Astrocyte of the cerebellum (primary cell): ENCODE results near the gene CFAP61.

Source experiments
- DNase-seq: peaks from one replicate; pipeline ENCODE4 v3.0.0-alpha.2; 2011; ENCODE audit warnings: low read depth
- H3K4me3 ChIP-seq: 2 replicates; pipeline ENCODE4 v1.5.1; 2011; ENCODE audit warnings: mild to moderate bottlenecking, low read depth, low read length, moderate library complexity
- CTCF ChIP-seq: IDR thresholded peaks from 2 replicates; pipeline ENCODE4 v1.5.1; 2012; ENCODE audit warnings: low read length, low read depth, moderate library complexity, mild to moderate bottlenecking; ENCODE audit errors: missing control alignments
- in situ Hi-C: cut with HindIII; loops from 2 replicates; pipeline ENCODE4 v1.10.0; 2017; ENCODE audit warnings: low sequenced_read_pairs

Gene CFAP61

GRCh38 chr20:20272686-20273085 is 220.4 kb downstream of the CFAP61 start:
- in situ Hi-C loops, result no loop called here
- DNase-seq, result no peak
- H3K4me3 ChIP-seq, result no peak overlapping the region
- TF ChIP-seq CTCF, result no peak

DNA sequence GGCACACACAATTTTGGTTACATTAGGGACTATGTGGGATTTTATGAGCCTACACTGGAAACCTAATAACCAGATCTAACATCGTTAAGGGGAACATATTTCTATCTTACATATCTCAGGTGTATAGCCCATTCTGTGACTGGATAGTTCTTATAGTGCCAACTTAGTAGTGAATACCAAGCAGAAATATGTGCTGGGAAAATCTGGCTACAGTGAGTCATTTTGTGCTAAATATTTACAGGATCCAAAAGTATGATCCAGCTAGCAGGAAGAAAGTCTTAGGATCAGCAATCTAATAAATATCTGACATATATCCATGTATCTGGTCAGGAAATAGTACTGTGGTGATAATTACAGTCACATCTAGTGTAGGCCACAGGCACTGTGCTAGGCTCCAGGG is 221.0 kb downstream of the CFAP61 start:
- no peak for TF ChIP-seq CTCF
- in situ Hi-C loops, result no loop called here
- no peak for DNase-seq
- H3K4me3 ChIP-seq, result no peak overlapping the region

DNA sequence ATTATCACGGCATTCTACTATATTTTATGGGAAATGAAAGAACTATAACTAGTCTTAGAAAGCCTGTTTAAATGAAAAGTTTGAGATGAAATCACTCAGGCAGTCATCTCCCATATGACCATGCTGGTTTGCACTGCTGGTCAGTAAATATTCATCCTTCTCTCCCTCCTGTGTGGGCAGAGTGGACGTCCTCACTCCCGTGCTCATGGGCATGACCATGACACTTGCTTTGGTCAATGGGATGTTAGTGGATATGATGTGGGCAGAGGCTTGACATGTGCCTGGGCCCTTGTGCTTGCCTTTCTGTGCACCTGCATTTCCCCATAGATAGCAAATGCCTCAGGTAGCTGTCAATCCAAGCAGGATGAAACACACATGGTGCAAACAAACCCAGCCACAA is 222.5 kb downstream of the CFAP61 start:
- in situ Hi-C loops, result no loop called here
- no peak for TF ChIP-seq CTCF

GRCh38 chr20:20275636-20276035 is 223.3 kb downstream of the CFAP61 start:
- in situ Hi-C loops, result no loop called here
- TF ChIP-seq CTCF, result no peak
- DNase-seq, result no peak
- no peak overlapping the region for H3K4me3 ChIP-seq

More for the DNA sequence above, 222.5 kb downstream of the CFAP61 start:
- no peak for DNase-seq
- no peak overlapping the region for H3K4me3 ChIP-seq

DNA sequence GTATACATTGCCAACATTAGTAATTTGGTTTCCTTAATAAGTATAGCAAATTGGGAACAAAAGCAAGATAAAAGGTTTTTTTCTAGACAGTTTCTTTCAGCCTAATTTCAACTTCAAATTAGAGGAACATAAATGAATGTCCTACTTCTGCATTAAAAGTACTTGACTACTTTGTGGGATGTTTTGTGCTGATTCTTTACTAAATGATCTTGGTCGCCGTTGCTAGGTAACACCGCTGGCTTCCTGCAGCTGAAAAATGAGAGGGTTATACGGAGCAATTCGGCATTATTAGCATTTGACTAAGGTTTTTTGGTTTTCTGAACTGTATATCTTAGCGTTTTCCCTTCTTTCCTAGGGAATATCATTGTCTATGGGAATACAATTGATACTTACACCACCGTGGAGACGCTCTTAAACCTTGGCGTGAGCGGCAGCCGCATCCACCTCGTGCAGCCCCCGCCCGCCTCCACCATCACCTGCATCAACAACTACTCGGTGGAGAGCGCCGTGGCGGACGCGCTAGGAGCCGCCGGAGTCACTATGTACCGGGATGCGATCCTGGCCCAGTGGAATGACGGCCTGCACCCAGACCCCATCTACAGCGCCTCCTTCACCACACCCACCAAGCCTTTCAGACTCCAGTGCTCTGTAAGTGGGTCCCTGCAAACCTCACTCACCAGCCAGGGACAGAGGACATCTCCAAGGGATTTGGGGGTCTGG is 224.6 kb downstream of the CFAP61 start:
- no peak for DNase-seq
- in situ Hi-C loops, result no loop called here
- no peak overlapping the region for H3K4me3 ChIP-seq
- TF ChIP-seq CTCF, result no peak

- no peak for DNase-seq
- in situ Hi-C loops, result no loop called here
- H3K4me3 ChIP-seq, result no peak overlapping the region
- no peak for TF ChIP-seq CTCF
Measured at GRCh38 chr20:20277894-20278335, 225.6 kb downstream of the CFAP61 start.
